ENCODE measurements around the gene CPPED1. TPM values are rescaled to one million over a fixed set of nuclear protein-coding genes. Genes with fewer than 3 reads are reported as not detected.

CPPED1 gene
- total RNA-seq, 4 donors from 2014 or later, result 10.4 to 18.9 (median 16.0) TPM

GRCh38 chr16:12791340-12791739 is 12.3 kb downstream of the CPPED1 start:
- Histone ChIP-seq H3K4me1 (peaks cover 0 to 10% (median 0%) of the 10 kb centered on the region in 4 donors), H3K36me3 (peaks cover 0 to 10% (median 0%) of the 10 kb centered on the region in 3 donors), H3K27ac (no peak overlapping the region), H3K9me3 (no peaks in the 10 kb centered on the region), H3K27me3 (no peaks in the 10 kb centered on the region), H3K4me3 (no peak overlapping the region)
- 97 to 100% methylated on average over 2 of the region's 2 CpGs for WGBS, 2 donors
- no peak for DNase-seq (ENCODE audit: low spot score in 2 of 2)
- TF ChIP-seq CTCF (IDR thresholded peaks at IDR 0.05), result no peak
- TF ChIP-seq POLR2A (IDR thresholded peaks at IDR 0.05), result no peak
- TF ChIP-seq EP300 (IDR thresholded peaks at IDR 0.05), result no peak

DNA sequence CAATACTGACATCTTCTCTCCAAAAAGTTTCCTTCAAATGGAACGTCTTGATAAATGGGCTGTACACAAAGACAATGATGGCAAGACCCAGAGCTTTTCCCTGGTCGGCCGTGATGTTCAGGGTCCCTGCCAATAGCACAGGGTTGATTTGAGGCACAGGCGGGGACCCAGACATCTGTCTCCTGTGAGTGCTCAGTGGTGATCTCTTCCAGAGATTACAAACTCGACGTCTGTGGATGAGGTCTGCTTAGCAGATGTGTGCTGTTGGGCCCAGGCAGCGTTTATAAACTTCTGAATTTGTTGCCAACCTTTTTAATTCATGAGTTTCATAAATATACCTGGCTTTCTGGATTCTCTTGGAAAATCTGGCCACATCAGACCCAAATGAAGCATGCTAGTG is 14.9 kb downstream of the CPPED1 start:
- WGBS, 2 donors, result 85 to 90% methylated on average over 7 of the region's 7 CpGs
- no peak for TF ChIP-seq EP300 (IDR thresholded peaks at IDR 0.05)
- TF ChIP-seq CTCF (IDR thresholded peaks at IDR 0.05), result no peak
- no peak for TF ChIP-seq POLR2A (IDR thresholded peaks at IDR 0.05)
- DNase-seq (ENCODE audit: low spot score in 2 of 2), result no peak

DNA sequence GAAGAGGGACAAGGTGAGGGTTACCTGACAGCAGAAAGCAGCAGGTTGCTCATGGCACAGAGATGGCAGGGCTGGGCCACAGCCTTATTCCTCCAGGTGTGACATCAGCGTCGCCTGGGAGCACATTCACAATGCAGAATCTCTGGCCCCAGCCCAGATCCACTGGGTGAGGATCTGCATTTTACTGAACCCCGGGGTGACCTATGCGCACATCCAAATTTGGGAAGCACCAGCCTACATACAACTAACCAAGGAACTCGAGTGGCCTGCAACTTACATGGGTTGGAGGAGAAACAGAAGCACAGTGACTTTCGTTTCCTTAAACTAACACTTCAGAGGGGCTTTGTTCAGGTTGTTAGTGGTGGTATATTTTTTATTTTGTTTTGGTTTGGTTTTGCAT is 17.6 kb downstream of the CPPED1 start:
- Histone ChIP-seq H3K4me3 (no peak overlapping the region), H3K9me3 (peaks cover 0 to 11% (median 0%) of the 10 kb centered on the region in 4 donors), H3K27ac (no peak overlapping the region), H3K27me3 (no peaks in the 10 kb centered on the region), H3K36me3 (peaks cover 0 to 12% (median 0%) of the 10 kb centered on the region in 3 donors), H3K4me1 (no peaks in the 10 kb centered on the region)
- 90 to 93% methylated on average over 6 of the region's 6 CpGs for WGBS, 2 donors
- DNase-seq (ENCODE audit: low spot score in 2 of 2), result no peak
- TF ChIP-seq CTCF (IDR thresholded peaks at IDR 0.05) (no peak), EP300 (IDR thresholded peaks at IDR 0.05) (no peak), POLR2A (IDR thresholded peaks at IDR 0.05) (no peak)

More for the DNA sequence above, 14.9 kb downstream of the CPPED1 start:
- no peak overlapping the region for H3K4me3 ChIP-seq
- H3K36me3 ChIP-seq, result peaks cover 0 to 10% (median 0%) of the 10 kb centered on the region in 3 donors
- no peaks in the 10 kb centered on the region for H3K4me1 ChIP-seq
- no peaks in the 10 kb centered on the region for H3K27me3 ChIP-seq
- H3K9me3 ChIP-seq, result peaks cover 0 to 10% (median 0%) of the 10 kb centered on the region in 4 donors
- no peak overlapping the region for H3K27ac ChIP-seq

DNA sequence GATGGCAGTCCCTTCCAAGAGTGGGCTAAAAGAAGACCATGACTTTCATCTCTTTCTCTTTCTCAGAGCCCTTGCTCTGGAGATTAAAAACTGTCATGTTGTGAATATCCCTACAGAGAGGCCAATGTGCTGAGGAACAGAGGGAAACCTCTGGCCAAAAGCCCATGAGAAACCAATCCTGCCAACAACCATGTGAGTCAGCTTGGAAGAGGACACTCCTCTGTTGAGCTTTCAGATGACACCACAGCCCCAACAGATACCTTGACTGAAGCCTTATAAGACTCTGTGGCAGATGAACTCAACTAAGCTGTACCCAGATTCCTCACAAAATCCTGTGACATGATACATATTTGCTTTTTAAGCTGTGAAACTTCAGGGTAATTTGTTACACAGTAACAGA is 19.6 kb downstream of the CPPED1 start:
- H3K9me3 ChIP-seq, result peaks cover 0 to 11% (median 0%) of the 10 kb centered on the region in 4 donors
- TF ChIP-seq CTCF (IDR thresholded peaks at IDR 0.05) (no peak), EP300 (IDR thresholded peaks at IDR 0.05) (no peak), POLR2A (IDR thresholded peaks at IDR 0.05) (no peak)
- H3K27me3 ChIP-seq, result no peaks in the 10 kb centered on the region
- H3K4me1 ChIP-seq, result no peaks in the 10 kb centered on the region
- DNase-seq (ENCODE audit: low spot score in 2 of 2), result no peak
- no peak overlapping the region for H3K27ac ChIP-seq
- no peak overlapping the region for H3K4me3 ChIP-seq
- peaks cover 0 to 32% (median 0%) of the 10 kb centered on the region in 3 donors for H3K36me3 ChIP-seq

DNA sequence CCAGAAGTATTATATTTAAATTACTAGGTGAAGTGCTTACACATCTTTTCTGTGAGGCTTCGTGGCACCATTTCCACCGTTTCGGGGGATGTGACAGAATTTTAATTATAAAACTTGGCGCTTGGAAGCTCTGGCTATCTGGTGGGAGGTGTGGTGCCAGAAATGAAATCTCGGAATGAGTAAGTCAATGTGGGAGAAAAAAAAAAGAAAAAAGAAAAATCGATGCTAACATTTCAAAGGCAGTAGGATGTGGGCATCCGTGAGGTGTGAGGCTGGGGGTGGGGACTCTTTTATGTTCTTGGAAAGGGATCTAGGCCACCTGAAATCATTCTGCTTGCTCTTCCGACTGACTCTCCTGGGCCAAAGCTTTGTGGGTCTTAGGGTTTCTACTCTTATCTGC is 21.9 kb downstream of the CPPED1 start:
- H3K4me3 ChIP-seq, result no peak overlapping the region
- 88 to 91% methylated on average over 8 of the region's 8 CpGs for WGBS, 2 donors
- H3K9me3 ChIP-seq, result peaks cover 0 to 11% (median 0%) of the 10 kb centered on the region in 4 donors
- DNase-seq (ENCODE audit: low spot score in 2 of 2), result no peak
- H3K36me3 ChIP-seq, result peaks cover 0 to 23% (median 0%) of the 10 kb centered on the region in 3 donors
- no peak for TF ChIP-seq POLR2A (IDR thresholded peaks at IDR 0.05)
- no peak for TF ChIP-seq CTCF (IDR thresholded peaks at IDR 0.05)
- no peak for TF ChIP-seq EP300 (IDR thresholded peaks at IDR 0.05)
- peaks cover 0 to 7% (median 0%) of the 10 kb centered on the region in 4 donors for H3K4me1 ChIP-seq
- H3K27me3 ChIP-seq, result no peaks in the 10 kb centered on the region
- no peak overlapping the region for H3K27ac ChIP-seq

Measured in tibial nerve (tissue), 4 donors.